ENCODE results near the gene PKD1L1. TPM values are rescaled to one million over a fixed set of nuclear protein-coding genes. Genes with fewer than 3 reads are reported as not detected.
"Not testable (repeated sequence)": the region's sequence is repeated elsewhere in the genome, so short reads cannot be mapped to it uniquely, and the experiment has no call there.

Gene PKD1L1
- total RNA-seq (under 1 TPM; 0.77 to 0.83 TPM), total RNA-seq (0.60 to 3.8 reads per million in 2 donors)

- no peaks in the 10 kb centered on the region for H3K27me3 Mint-ChIP-seq
Observed at GRCh38 chr7:47948141-47948790, at the start of gene PKD1L1. PKD1L1 (minus strand) TSS chr7:47948466; CDS start chr7:47948440, 26 bp downstream.

GRCh38 chr7:47992446-47992845, 44.2 kb upstream of the PKD1L1 start:
- Mint-ChIP-seq H3K27me3 (no peaks in the 10 kb centered on the region), H3K27ac (peak overlapping the region; percentile 98), H3K4me1 (peaks cover 21% of the 10 kb centered on the region), H3K4me3 (peak overlapping the region; percentile 98), H3K36me3 (ENCODE audit: low read depth) (no peaks in the 10 kb centered on the region)
- DNase-seq = no peak
- no peak for ATAC-seq
- no peaks in the 10 kb centered on the region for H3K9me3 ChIP-seq (ENCODE audit: control insufficient read depth, low read length, poor library complexity, severe bottlenecking)

More at GRCh38 chr7:47948141-47948790, at the start of gene PKD1L1:
- ATAC-seq (no peak), DNase-seq (no peak)
- Mint-ChIP-seq H3K36me3 (ENCODE audit: low read depth) (no peaks in the 10 kb centered on the region), H3K4me3 (no peak within 1 kb of the TSS), H3K4me1 (peaks cover 6% of the 10 kb centered on the region), H3K27ac (no peak within 1 kb of the TSS)
- H3K9me3 ChIP-seq (ENCODE audit: control insufficient read depth, low read length, poor library complexity, severe bottlenecking) = no peaks in the 10 kb centered on the region

GRCh38 chr7:47991741-47992311, 43.6 kb upstream of the PKD1L1 start:
- Mint-ChIP-seq H3K4me3 (peak overlapping the region; percentile 98), H3K27ac (peak overlapping the region; percentile 98), H3K27me3 (no peaks in the 10 kb centered on the region), H3K36me3 (ENCODE audit: low read depth) (no peaks in the 10 kb centered on the region), H3K4me1 (peaks cover 21% of the 10 kb centered on the region)
- H3K9me3 ChIP-seq (ENCODE audit: control insufficient read depth, low read length, poor library complexity, severe bottlenecking) = no peaks in the 10 kb centered on the region
- DNase-seq (peak; percentile 65 to 68 (median 67)), ATAC-seq (peak; percentile 98)

GRCh38 chr7:47991270-47991669, 43.0 kb upstream of the PKD1L1 start:
- peaks cover 21% of the 10 kb centered on the region for H3K4me1 Mint-ChIP-seq
- peak overlapping the region; percentile 98 for H3K27ac Mint-ChIP-seq
- H3K27me3 Mint-ChIP-seq = no peaks in the 10 kb centered on the region
- no peaks in the 10 kb centered on the region for H3K9me3 ChIP-seq (ENCODE audit: control insufficient read depth, low read length, poor library complexity, severe bottlenecking)
- ATAC-seq (no peak), DNase-seq (no peak)
- peak overlapping the region; percentile 98 for H3K4me3 Mint-ChIP-seq
- H3K36me3 Mint-ChIP-seq (ENCODE audit: low read depth) = no peaks in the 10 kb centered on the region

- H3K9me3 ChIP-seq (ENCODE audit: control insufficient read depth, low read length, poor library complexity, severe bottlenecking) = no peaks in the 10 kb centered on the region
- Mint-ChIP-seq H3K36me3 (ENCODE audit: low read depth) (no peaks in the 10 kb centered on the region), H3K27me3 (no peaks in the 10 kb centered on the region), H3K4me1 (peaks cover 21% of the 10 kb centered on the region), H3K27ac (peak overlapping the region; percentile 98), H3K4me3 (no peak overlapping the region)
- ATAC-seq (no peak), DNase-seq (no peak)
Observed at GRCh38 chr7:47990592-47990991, 42.3 kb upstream of the PKD1L1 start.

- not testable (repeated sequence) for H3K4me3 Mint-ChIP-seq; H3K36me3 Mint-ChIP-seq (ENCODE audit: low read depth); ATAC-seq; H3K27me3 Mint-ChIP-seq; DNase-seq; H3K9me3 ChIP-seq (ENCODE audit: control insufficient read depth, low read length, poor library complexity, severe bottlenecking)
- Mint-ChIP-seq H3K4me1 (peaks cover 21% of the 10 kb centered on the region), H3K27ac (peak overlapping the region; percentile 98)
Observed at GRCh38 chr7:47989607-47990400, 41.5 kb upstream of the PKD1L1 start.

GRCh38 chr7:47988496-47989386, 40.5 kb upstream of the PKD1L1 start:
- ATAC-seq = no peak
- no peak overlapping the region for H3K4me3 Mint-ChIP-seq
- H3K4me1 Mint-ChIP-seq = peaks cover 21% of the 10 kb centered on the region
- H3K27ac Mint-ChIP-seq = no peak overlapping the region
- no peaks in the 10 kb centered on the region for H3K27me3 Mint-ChIP-seq
- DNase-seq = no peak
- no peaks in the 10 kb centered on the region for H3K36me3 Mint-ChIP-seq (ENCODE audit: low read depth)
- H3K9me3 ChIP-seq (ENCODE audit: control insufficient read depth, low read length, poor library complexity, severe bottlenecking) = no peaks in the 10 kb centered on the region

GRCh38 chr7:47982610-47983009, 34.3 kb upstream of the PKD1L1 start:
- no peak for ATAC-seq
- Mint-ChIP-seq H3K27me3 (no peaks in the 10 kb centered on the region), H3K36me3 (ENCODE audit: low read depth) (peaks cover 5% of the 10 kb centered on the region), H3K27ac (no peak overlapping the region), H3K4me1 (peaks cover 17% of the 10 kb centered on the region), H3K4me3 (no peak overlapping the region)
- no peak for DNase-seq
- no peaks in the 10 kb centered on the region for H3K9me3 ChIP-seq (ENCODE audit: control insufficient read depth, low read length, poor library complexity, severe bottlenecking)

- H3K27me3 Mint-ChIP-seq; DNase-seq; H3K4me3 Mint-ChIP-seq; ATAC-seq; H3K9me3 ChIP-seq (ENCODE audit: control insufficient read depth, low read length, poor library complexity, severe bottlenecking): not testable (repeated sequence)
- Mint-ChIP-seq H3K36me3 (ENCODE audit: low read depth) (peaks cover 10% of the 10 kb centered on the region), H3K4me1 (peaks cover 22% of the 10 kb centered on the region), H3K27ac (peak overlapping the region; percentile 100)
Observed at GRCh38 chr7:47980648-47981047, 32.4 kb upstream of the PKD1L1 start.

- peak overlapping the region; percentile 100 for H3K27ac Mint-ChIP-seq
- peaks cover 22% of the 10 kb centered on the region for H3K4me1 Mint-ChIP-seq
- ATAC-seq (no peak), DNase-seq (no peak)
- no peaks in the 10 kb centered on the region for H3K27me3 Mint-ChIP-seq
- H3K4me3 Mint-ChIP-seq = peak overlapping the region; percentile 100
- peaks cover 10% of the 10 kb centered on the region for H3K36me3 Mint-ChIP-seq (ENCODE audit: low read depth)
- H3K9me3 ChIP-seq (ENCODE audit: control insufficient read depth, low read length, poor library complexity, severe bottlenecking) = no peaks in the 10 kb centered on the region
Observed at GRCh38 chr7:47979832-47980181, 31.5 kb upstream of the PKD1L1 start.

GRCh38 chr7:47979145-47979831, 31.0 kb upstream of the PKD1L1 start, which contains the start of gene HUS1:
HUS1 (minus strand) TSS chr7:47979615; CDS start chr7:47979519, 96 bp downstream.
- H3K36me3 Mint-ChIP-seq (ENCODE audit: low read depth) = peaks cover 12% of the 10 kb centered on the region
- no peaks in the 10 kb centered on the region for H3K27me3 Mint-ChIP-seq
- H3K4me1 Mint-ChIP-seq = peaks cover 24% of the 10 kb centered on the region
- peak within 1 kb of the TSS; percentile 100 for H3K4me3 Mint-ChIP-seq
- H3K9me3 ChIP-seq (ENCODE audit: control insufficient read depth, low read length, poor library complexity, severe bottlenecking) = no peaks in the 10 kb centered on the region
- DNase-seq (peak; percentile 83 to 91 (median 90)), ATAC-seq (peak; percentile 99)
- peak within 1 kb of the TSS; percentile 100 for H3K27ac Mint-ChIP-seq

- H3K4me1 Mint-ChIP-seq = peaks cover 27% of the 10 kb centered on the region
- H3K4me3 Mint-ChIP-seq = peak overlapping the region; percentile 100
- H3K27me3 Mint-ChIP-seq = no peaks in the 10 kb centered on the region
- H3K36me3 Mint-ChIP-seq (ENCODE audit: low read depth) = peaks cover 14% of the 10 kb centered on the region
- peak overlapping the region; percentile 100 for H3K27ac Mint-ChIP-seq
- ATAC-seq (no peak), DNase-seq (no peak)
- no peaks in the 10 kb centered on the region for H3K9me3 ChIP-seq (ENCODE audit: control insufficient read depth, low read length, poor library complexity, severe bottlenecking)
Observed at GRCh38 chr7:47978790-47979144, 30.5 kb upstream of the PKD1L1 start.

Data from T-helper 17 cell (primary cell).